Measurements from ENCODE around the gene DNASE1L3.

DNA sequence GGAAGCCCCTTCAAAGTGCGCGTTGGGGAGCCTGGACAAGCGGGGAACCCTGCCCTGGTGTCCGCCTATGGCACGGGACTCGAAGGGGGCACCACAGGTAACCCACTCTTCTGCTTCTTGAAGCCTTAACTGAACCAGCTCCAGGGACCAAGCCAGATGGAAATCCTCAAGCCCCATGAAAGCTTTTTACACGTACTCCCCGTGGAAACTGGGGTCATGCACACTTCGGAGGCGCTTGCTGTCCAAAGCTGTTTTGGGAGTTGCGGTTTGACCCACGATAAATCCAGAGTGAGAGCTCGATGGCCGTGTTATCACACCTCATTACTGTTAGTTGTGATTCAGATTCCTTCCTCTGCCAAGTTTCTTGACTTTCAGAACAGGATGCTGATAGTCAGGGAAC is 47.5 kb downstream of the DNASE1L3 start:
- no peak for TF ChIP-seq EZH2 (IDR thresholded peaks at IDR 0.05; ENCODE audit: insufficient read depth, poor library complexity, severe bottlenecking)
- no peak for TF ChIP-seq EZH2phosphoT487 (IDR thresholded peaks at IDR 0.05; ENCODE audit: insufficient read depth, low read depth)
